ENCODE measurements around the gene TM9SF3.

DNA sequence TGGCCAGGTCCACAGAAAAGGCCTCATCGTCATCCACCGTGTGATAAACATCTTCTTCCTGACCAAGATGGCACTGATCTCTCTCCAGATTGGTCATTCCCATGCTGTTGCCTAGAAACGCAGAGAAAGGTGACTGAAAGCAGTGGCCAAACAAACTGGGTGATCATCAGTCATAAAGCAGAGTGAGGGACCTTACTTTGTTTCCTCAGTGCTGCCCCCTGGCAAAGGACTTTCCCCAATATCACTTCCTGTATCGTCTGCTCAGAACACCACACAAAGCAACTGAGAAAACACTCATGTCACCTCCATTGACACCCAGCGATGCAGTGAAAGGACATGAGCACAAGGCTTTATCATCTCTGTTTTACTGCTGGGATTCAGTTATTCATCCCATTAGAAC lies 40.0 kb upstream of the TM9SF3 start:
- TF ChIP-seq POLR2A (IDR thresholded peaks at IDR 0.05): no peak
- TF ChIP-seq, protein P1, sequence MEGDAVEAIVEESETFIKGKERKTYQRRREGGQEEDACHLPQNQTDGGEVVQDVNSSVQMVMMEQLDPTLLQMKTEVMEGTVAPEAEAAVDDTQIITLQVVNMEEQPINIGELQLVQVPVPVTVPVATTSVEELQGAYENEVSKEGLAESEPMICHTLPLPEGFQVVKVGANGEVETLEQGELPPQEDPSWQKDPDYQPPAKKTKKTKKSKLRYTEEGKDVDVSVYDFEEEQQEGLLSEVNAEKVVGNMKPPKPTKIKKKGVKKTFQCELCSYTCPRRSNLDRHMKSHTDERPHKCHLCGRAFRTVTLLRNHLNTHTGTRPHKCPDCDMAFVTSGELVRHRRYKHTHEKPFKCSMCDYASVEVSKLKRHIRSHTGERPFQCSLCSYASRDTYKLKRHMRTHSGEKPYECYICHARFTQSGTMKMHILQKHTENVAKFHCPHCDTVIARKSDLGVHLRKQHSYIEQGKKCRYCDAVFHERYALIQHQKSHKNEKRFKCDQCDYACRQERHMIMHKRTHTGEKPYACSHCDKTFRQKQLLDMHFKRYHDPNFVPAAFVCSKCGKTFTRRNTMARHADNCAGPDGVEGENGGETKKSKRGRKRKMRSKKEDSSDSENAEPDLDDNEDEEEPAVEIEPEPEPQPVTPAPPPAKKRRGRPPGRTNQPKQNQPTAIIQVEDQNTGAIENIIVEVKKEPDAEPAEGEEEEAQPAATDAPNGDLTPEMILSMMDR (IDR thresholded peaks at IDR 0.05): no peak
